Activated CD4-positive, alpha-beta T cell treated with anti-CD3 and anti-CD28 coated beads, Interleukin-2, amount 10 ng/mL, durations not matched to agents 7 days and 5 days (primary cell): ENCODE measurements around the gene FAM43B. TPM values are rescaled to one million over a fixed set of nuclear protein-coding genes. Genes with fewer than 3 reads are reported as not detected.
"Not testable (repeated sequence)": the region's sequence is repeated elsewhere in the genome, so short reads cannot be mapped to it uniquely, and the experiment has no call there.

Experiments
- CTCF ChIA-PET: fragments of 350-600 bp; sonication (Branson Sonifier 250); formaldehyde crosslinking; loops from one replicate; lab custom pipeline; 2021; ENCODE audit warnings: antibody characterized with exemption; lab: Charles Lee
- POLR2A ChIA-PET: fragments of 350-600 bp; sonication (Branson Sonifier 250); formaldehyde crosslinking; loops from one replicate; lab custom pipeline; 2021; ENCODE audit warnings: antibody characterized with exemption; lab: Charles Lee
- DNase-seq: peaks from one replicate; pipeline ENCODE4 v3.0.0-alpha.2; 2020
- H3K27ac Mint-ChIP-seq: one replicate; pipeline ENCODE4 v1.8.0; 2021; ENCODE audit warnings: mild to moderate bottlenecking, moderate library complexity, mixed read lengths
- H3K27me3 Mint-ChIP-seq: one replicate; pipeline ENCODE4 v1.8.0; 2021; ENCODE audit warnings: mixed read lengths
- H3K36me3 Mint-ChIP-seq: one replicate; pipeline ENCODE4 v1.8.0; 2021; ENCODE audit warnings: low read depth, mixed read lengths
- H3K4me1 Mint-ChIP-seq: one replicate; pipeline ENCODE4 v1.8.0; 2021; ENCODE audit warnings: mixed read lengths
- H3K4me3 Mint-ChIP-seq: one replicate; pipeline ENCODE4 v1.8.0; 2021; ENCODE audit warnings: mild to moderate bottlenecking, moderate library complexity, mixed read lengths
- H3K9me3 Mint-ChIP-seq: one replicate; pipeline ENCODE4 v1.8.0; 2021; ENCODE audit warnings: mixed read lengths
- total RNA-seq, 2 experiments: library from RNA; stranded (reverse); gene quantifications; one replicate each; pipeline ENCODE4 v1.2.3, GENCODE V29; 2021

Gene FAM43B
- total RNA-seq: not detected

DNA sequence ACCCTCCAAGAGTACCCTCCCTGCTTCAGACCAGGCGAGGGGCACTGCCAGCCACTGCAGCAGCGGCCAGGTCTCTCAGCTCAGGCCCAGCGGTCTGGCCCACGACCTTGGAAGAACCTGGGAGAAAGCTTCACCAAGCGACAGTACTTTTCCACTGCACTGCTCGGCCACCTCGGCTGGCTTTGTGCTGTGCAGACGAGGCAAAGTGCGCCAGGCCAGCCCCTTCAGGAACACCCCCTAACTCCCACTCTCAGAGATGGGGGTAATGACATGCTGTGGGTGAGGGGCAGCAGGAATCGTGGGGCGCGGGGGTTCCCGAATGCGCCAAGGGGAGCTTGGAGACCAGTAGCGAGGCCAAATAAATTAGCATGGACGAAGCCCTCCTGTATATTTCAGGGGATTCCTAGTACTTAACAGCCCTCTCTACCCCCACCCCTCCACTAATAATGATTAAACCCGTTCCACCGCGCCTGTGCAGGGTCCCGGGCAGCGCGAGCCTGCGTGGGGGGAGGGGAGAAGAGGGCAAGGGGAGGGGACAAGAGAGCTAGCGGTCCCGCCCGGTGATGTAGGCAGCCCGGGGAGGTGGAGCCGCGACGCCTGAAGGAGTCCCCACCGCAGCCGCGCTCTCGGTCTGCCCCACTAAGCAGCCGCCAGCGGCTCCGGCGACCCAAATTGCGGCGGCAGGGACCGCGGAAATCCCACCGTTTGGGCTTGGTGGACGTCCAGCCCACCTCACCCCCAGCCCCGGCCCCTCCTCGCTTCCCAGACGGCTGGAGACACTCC, at the start of gene FAM43B:
TSS of gene FAM43B (plus strand) at position 629 of the 783 bp plus-strand sequence. CDS start 401 bp downstream, outside the sequence.
- H3K36me3 Mint-ChIP-seq: no peaks in the 10 kb centered on the region
- no peak within 1 kb of the TSS for H3K4me3 Mint-ChIP-seq
- H3K27me3 Mint-ChIP-seq: peaks cover 25% of the 10 kb centered on the region
- ChIA-PET POLR2A (no interaction called here), CTCF (no interaction called here)
- H3K4me1 Mint-ChIP-seq: peaks cover 3% of the 10 kb centered on the region
- no peaks in the 10 kb centered on the region for H3K9me3 Mint-ChIP-seq
- H3K27ac Mint-ChIP-seq: no peak within 1 kb of the TSS
- no peak for DNase-seq

DNA sequence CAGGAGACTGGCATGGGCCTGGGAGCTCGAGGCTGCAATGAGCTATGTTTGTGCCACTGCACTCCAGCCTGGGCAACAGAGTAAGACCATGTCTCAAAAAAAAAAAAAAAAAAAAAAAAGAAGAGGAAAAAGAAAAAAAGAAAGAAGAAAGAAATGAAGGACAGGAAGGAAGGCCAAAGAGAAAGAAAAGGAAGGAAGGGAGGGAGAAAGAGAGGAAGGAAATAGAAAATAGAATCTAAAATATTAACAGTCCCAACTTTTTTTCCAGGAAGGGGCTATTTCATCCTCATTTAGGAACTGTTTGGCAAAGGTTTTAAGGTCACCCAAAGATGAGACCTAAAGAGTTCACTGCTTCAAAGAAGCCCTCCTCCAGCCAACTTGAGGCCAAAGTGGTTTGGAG, 46.9 kb upstream of the FAM43B start:
- DNase-seq: no peak
- Mint-ChIP-seq H3K36me3 (peaks cover 6% of the 10 kb centered on the region), H3K9me3 (no peaks in the 10 kb centered on the region), H3K4me3 (no peak overlapping the region), H3K4me1 (peaks cover 19% of the 10 kb centered on the region), H3K27me3 (no peaks in the 10 kb centered on the region), H3K27ac (peak overlapping the region; percentile 36)
- ChIA-PET POLR2A (no interaction called here), CTCF (interaction anchor here (1.2 kb wide), 1 partner anchor 35 kb away, joined by 3 read pairs; no protein-coding TSS in a partner anchor)

DNA sequence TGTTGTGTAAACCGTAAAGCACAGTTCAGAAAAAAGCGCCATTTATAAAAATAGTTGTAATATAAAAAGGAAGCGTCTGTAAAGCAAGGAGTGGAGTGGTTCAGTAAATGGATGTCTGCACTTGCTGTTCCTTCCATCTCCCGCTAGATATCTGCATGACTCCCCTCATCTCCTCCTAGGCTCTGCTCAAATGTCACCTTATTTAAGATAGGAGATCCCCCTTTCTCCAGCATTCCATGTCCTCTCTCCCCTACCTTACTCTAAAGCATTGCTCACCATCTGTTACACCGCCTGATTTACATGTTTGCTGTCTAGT, 45.2 kb upstream of the FAM43B start:
- ChIA-PET CTCF (interaction anchor here (2.7 kb wide), 1 partner anchor 13 kb away, joined by 11 read pairs; no protein-coding TSS in a partner anchor), POLR2A (no interaction called here)
- Mint-ChIP-seq H3K4me3 (peak overlapping the region; percentile 88), H3K36me3 (peaks cover 1% of the 10 kb centered on the region), H3K4me1 (peaks cover 19% of the 10 kb centered on the region), H3K27ac (peak overlapping the region; percentile 93), H3K27me3 (no peaks in the 10 kb centered on the region), H3K9me3 (no peaks in the 10 kb centered on the region)
- no peak for DNase-seq

DNA sequence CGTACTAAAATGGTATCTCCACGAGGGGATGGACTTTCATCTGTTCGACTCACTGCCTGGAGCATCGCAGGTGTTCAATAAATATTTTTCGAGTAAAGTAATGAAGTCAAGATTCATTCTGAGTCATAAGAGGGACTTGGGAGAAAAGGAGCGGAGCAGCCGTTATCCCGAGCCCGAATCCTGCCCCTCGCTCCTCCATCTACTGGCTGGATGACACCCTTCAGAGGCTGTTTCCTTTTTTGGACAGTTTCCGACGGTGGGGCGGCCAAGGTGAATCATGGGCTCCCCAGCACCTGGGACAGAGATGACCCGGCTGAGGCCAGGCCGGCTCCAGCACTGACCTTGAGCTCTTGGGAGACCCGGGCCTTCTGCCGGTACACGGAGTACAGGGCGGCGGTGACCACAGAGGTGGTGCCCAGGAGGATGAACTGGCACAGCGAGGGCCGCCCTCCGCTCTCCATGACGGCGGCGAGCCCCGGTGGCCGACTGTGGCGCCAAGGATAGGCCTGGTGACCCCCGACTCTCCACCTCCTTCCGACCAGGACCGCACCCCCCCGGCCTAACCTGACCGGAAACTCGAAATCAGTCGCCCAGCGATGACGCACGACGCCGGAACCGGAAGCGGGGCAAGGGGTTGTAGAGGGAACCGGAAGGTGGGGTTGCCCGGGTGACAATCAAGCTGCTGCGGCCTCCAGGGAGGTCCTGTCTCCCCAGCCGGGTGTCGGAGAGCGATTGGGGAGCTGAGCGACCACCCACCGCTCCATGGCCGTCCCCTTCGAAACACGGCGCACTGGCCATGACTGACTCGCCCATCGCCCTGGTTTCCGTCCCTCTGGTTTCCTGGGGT, 44.6 kb upstream of the FAM43B start, which contains the start of gene MUL1:
TSS of gene MUL1 (minus strand) at position 588 of the 847 bp plus-strand sequence. CDS start at position 461, 127 bp downstream.
- POLR2A ChIA-PET: no interaction called here

GRCh38 chr1:20508411-20508771, 44.0 kb upstream of the FAM43B start:
- peak overlapping the region; percentile 93 for H3K27ac Mint-ChIP-seq
- H3K27me3 Mint-ChIP-seq: no peaks in the 10 kb centered on the region
- POLR2A ChIA-PET: no interaction called here
- DNase-seq: no peak
- no peaks in the 10 kb centered on the region for H3K9me3 Mint-ChIP-seq
- H3K36me3 Mint-ChIP-seq: peaks cover 1% of the 10 kb centered on the region
- CTCF ChIA-PET: interaction anchor here (0.9 to 2.7 kb wide), 3 partner anchors 13 to 301 kb away, joined by 3 to 11 read pairs (median 3); no protein-coding TSS in a partner anchor
- H3K4me3 Mint-ChIP-seq: peak overlapping the region; percentile 88
- H3K4me1 Mint-ChIP-seq: peaks cover 19% of the 10 kb centered on the region

More for the DNA sequence above, 44.6 kb upstream of the FAM43B start, which contains the start of gene MUL1:
- CTCF ChIA-PET: interaction anchor here (0.9 to 2.7 kb wide), 3 partner anchors 13 to 300 kb away, joined by 3 to 11 read pairs (median 3); no protein-coding TSS in a partner anchor
- H3K36me3 Mint-ChIP-seq: peaks cover 1% of the 10 kb centered on the region
- peak; percentile 96 for DNase-seq
- peak within 1 kb of the TSS; percentile 93 for H3K27ac Mint-ChIP-seq
- H3K9me3 Mint-ChIP-seq: no peaks in the 10 kb centered on the region
- H3K27me3 Mint-ChIP-seq: no peaks in the 10 kb centered on the region
- H3K4me3 Mint-ChIP-seq: peak within 1 kb of the TSS; percentile 88
- H3K4me1 Mint-ChIP-seq: peaks cover 19% of the 10 kb centered on the region

GRCh38 chr1:20511518-20512428, 40.6 kb upstream of the FAM43B start:
- Mint-ChIP-seq H3K4me1 (peaks cover 7% of the 10 kb centered on the region), H3K9me3 (no peaks in the 10 kb centered on the region)
- POLR2A ChIA-PET: no interaction called here

DNA sequence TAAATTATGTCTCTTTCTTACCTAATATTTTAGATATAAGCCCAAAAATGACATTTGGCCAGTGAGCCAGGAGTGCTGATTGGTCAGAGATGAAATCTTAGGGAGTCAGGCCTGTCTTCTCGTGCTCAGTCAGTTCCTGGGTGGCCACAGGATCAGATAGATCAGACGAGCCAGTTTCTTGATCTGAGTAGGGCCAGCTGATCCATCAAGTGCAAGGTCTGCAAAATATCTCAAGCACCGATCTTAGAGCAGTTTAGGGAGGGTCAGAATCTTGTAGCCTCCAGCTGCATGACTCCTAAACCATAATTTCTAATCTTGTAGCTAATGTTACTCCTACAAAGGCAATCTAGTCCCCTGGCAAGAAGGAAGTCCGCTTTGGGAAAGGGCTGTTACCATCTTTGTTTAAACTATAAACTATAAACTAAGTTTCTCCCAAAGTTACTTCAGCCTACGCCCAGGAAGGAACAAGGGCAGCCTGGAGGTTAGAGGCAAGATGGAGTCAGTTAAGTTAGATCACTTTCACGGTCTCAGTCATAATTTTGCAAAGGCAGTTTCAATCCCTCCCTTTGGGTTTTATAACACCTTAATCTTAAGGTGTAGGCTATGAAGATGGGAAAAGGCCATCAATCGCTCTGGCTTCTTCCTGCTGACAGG, 32.6 kb upstream of the FAM43B start:
- H3K36me3 Mint-ChIP-seq, H3K27ac Mint-ChIP-seq, H3K9me3 Mint-ChIP-seq, DNase-seq, POLR2A ChIA-PET, H3K4me1 Mint-ChIP-seq, H3K4me3 Mint-ChIP-seq: not testable (repeated sequence)
- CTCF ChIA-PET: interaction anchor here (1.2 kb wide), 1 partner anchor 56 kb away, joined by 3 read pairs; no protein-coding TSS in a partner anchor
- peaks cover 13% of the 10 kb centered on the region for H3K27me3 Mint-ChIP-seq

More at GRCh38 chr1:20511518-20512428, 40.6 kb upstream of the FAM43B start:
- H3K36me3 Mint-ChIP-seq: no peaks in the 10 kb centered on the region
- H3K27ac Mint-ChIP-seq: no peak overlapping the region
- CTCF ChIA-PET: no interaction called here
- DNase-seq: no peak
- H3K27me3 Mint-ChIP-seq: no peaks in the 10 kb centered on the region
- no peak overlapping the region for H3K4me3 Mint-ChIP-seq

GRCh38 chr1:20521960-20522861, 30.2 kb upstream of the FAM43B start:
- peak; percentile 73 for DNase-seq
- H3K36me3 Mint-ChIP-seq: no peaks in the 10 kb centered on the region
- no peaks in the 10 kb centered on the region for H3K4me1 Mint-ChIP-seq
- CTCF ChIA-PET: interaction anchor here (0.6 to 1.1 kb wide), 2 partner anchors 14 to 15 kb away, joined by 3 read pairs; partner anchors contain the start of gene MUL1
- no peak overlapping the region for H3K27ac Mint-ChIP-seq
- H3K9me3 Mint-ChIP-seq: no peaks in the 10 kb centered on the region
- POLR2A ChIA-PET: no interaction called here
- peaks cover 19% of the 10 kb centered on the region for H3K27me3 Mint-ChIP-seq
- no peak overlapping the region for H3K4me3 Mint-ChIP-seq

DNA sequence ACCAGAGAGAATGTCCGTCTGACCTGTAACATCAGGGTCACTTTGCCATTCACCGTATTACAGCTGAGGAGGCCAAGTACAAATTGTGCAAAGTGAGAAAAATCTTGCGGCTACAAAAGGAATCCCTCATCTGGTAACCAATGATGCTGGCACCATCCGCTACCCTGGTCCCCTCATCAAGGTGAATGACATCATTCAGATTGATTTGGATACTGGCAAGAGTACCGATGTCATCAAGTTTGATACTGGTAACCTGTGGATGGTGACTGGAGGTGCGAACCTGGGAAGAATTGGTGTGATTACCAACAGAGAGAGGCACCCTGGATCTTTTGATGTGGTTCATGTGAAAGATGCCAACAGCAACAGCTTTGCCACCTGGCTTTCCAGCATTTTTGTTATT, 26.1 kb upstream of the FAM43B start:
- DNase-seq: no peak
- POLR2A ChIA-PET: no interaction called here
- Mint-ChIP-seq H3K4me1 (no peaks in the 10 kb centered on the region), H3K9me3 (no peaks in the 10 kb centered on the region), H3K36me3 (no peaks in the 10 kb centered on the region), H3K4me3 (no peak overlapping the region), H3K27me3 (peaks cover 32% of the 10 kb centered on the region), H3K27ac (no peak overlapping the region)
- CTCF ChIA-PET: no interaction called here

DNA sequence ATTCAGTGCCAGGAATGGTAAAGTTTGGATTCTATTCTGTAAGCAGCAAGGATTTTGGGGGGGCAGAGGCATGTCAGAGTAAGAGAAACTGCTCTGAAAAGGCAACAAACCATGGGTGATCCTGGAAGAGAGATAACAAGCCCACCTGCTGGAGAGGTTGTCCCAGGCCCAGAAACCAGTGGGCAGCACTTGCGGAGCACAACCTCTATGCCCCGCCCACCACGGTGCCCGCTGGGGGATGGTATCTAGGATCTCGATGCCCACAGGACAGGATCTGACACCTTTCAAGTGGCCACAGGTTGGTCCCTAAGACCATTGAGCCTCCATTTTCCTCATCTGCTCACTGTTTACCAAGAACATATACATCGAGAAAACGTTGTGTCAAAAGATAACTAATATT, 24.2 kb upstream of the FAM43B start:
- H3K4me3 Mint-ChIP-seq: no peak overlapping the region
- H3K9me3 Mint-ChIP-seq: no peaks in the 10 kb centered on the region
- H3K4me1 Mint-ChIP-seq: no peaks in the 10 kb centered on the region
- H3K27ac Mint-ChIP-seq: no peak overlapping the region
- H3K27me3 Mint-ChIP-seq: peaks cover 36% of the 10 kb centered on the region
- CTCF ChIA-PET: interaction anchor here (1.5 kb wide), 1 partner anchor 47 kb away, joined by 3 read pairs; no protein-coding TSS in a partner anchor
- no peaks in the 10 kb centered on the region for H3K36me3 Mint-ChIP-seq
- DNase-seq: no peak
- POLR2A ChIA-PET: no interaction called here

DNA sequence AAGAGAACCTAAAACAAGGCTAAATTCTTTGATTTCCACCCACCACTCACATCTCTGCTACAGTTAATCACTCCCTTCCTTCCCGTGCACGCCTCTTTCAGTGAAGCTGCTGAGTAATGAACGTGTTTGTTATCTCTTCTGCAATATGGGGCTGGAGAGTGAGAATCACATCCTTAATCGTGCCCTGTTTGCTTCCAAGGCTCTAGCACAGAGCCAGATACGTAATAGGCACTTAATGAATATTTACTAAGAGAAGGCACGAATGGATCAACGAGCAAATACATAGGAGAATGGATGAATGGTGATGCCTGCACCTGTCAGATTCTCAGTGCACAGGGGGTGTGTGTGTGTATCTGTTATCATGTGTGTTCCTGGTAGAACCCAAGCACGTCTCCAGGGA, 22.1 kb upstream of the FAM43B start:
- Mint-ChIP-seq H3K4me1 (no peaks in the 10 kb centered on the region), H3K9me3 (no peaks in the 10 kb centered on the region), H3K4me3 (no peak overlapping the region), H3K27me3 (peaks cover 46% of the 10 kb centered on the region), H3K27ac (no peak overlapping the region), H3K36me3 (no peaks in the 10 kb centered on the region)
- ChIA-PET CTCF (no interaction called here), POLR2A (no interaction called here)
- DNase-seq: no peak
